HepG2 (cell line): ENCODE data around the gene MED13. TPM values are rescaled to one million over a fixed set of nuclear protein-coding genes. Genes with fewer than 3 reads are reported as not detected.

ENCODE experiments used
- ATAC-seq: fragments of 200-7000 bp; cut with Tn5 transposase; 3 replicates; pipeline ENCODE4 v1.9.1; 2020; ENCODE audit warnings: mild to moderate bottlenecking, moderate library complexity
- BruUV-seq: library from RNA; stranded (reverse); fragments of 400-500 nt; replicated peaks from 2 replicates; lab custom pipeline; 2021; lab: Mats Ljungman, UMichigan
- CTCF ChIA-PET: fragments of 300-600 bp; formaldehyde crosslinking; extraction: SDS; loops from one replicate; lab custom pipeline; 2021; ENCODE audit warnings: low total read pairs, inconsistent platforms, low intra/inter-chr PET ratio; lab: Yijun Ruan, JAX
- POLR2A ChIA-PET: fragments of 350-600 bp; sonication (Branson Sonifier 250); formaldehyde crosslinking; loops from one replicate; lab custom pipeline; 2020; ENCODE audit warnings: antibody characterized with exemption, inconsistent platforms; lab: Yijun Ruan, JAX
- DNase-seq: peaks from one replicate; pipeline ENCODE4 v3.0.0-alpha.2; 2015; ENCODE audit warnings: low spot score
- FAIRE-seq: peaks from 3 replicates; lab custom pipeline; 2011; peaks lifted over from hg19 to GRCh38; lab: Jason Lieb, UNC
- H2AFZ ChIP-seq: one replicate; pipeline ENCODE4 v1.6.1; 2011; ENCODE audit warnings: low read length, inconsistent platforms
- H3K27ac ChIP-seq: fragments of 300-600 bp; 3 replicates; pipeline ENCODE4 v1.8.0; 2011; ENCODE audit warnings: mixed run types, mild to moderate bottlenecking, mixed read lengths, low read length, inconsistent platforms; ENCODE audit not compliant: insufficient read depth; ENCODE audit errors: extremely low read length
- H3K27me3 ChIP-seq, 2 experiments: fragments of 200-600 bp in 1 of 2; 2 replicates in 1 of 2; 3 replicates in 1 of 2; pipeline versions ENCODE4 v1.6.0 to v1.8.0; 2011; ENCODE audit warnings: low read length in 2 of 2, mild to moderate bottlenecking in 2 of 2, moderate library complexity in 2 of 2, inconsistent platforms in 1 of 2; ENCODE audit not compliant: insufficient read depth in 2 of 2, control insufficient read depth in 1 of 2
- H3K36me3 ChIP-seq, 2 experiments: fragments of 200-600 bp in 1 of 2; replicated peaks in 1 of 2; 2 replicates in 1 of 2; 3 replicates in 1 of 2; pipeline versions ENCODE4 v1.5.1 to v1.8.0; 2011; ENCODE audit warnings: low read length in 2 of 2, inconsistent platforms in 1 of 2; ENCODE audit not compliant: insufficient read depth in 2 of 2, control insufficient read depth in 1 of 2
- H3K4me1 ChIP-seq: 2 replicates; pipeline ENCODE4 v1.5.1; 2012; ENCODE audit warnings: low read length, inconsistent platforms; ENCODE audit not compliant: insufficient read depth
- H3K4me2 ChIP-seq: 2 replicates; pipeline ENCODE4 v1.6.0; 2011; ENCODE audit warnings: low read depth, low read length, inconsistent platforms
- H3K4me3 ChIP-seq, 3 experiments: fragments of 200-600 bp in 1 of 3; sonication (generic), shearing (Covaris generic) in 1 of 3; replicated peaks in 1 of 3; 2 replicates each; pipeline ENCODE4 v1.5.1; 2011 to 2016; ENCODE audit warnings: low read length in 3 of 3, inconsistent platforms in 2 of 3, low read depth in 2 of 3, mild to moderate bottlenecking in 2 of 3, control low read depth in 1 of 3, mixed read lengths in 1 of 3; ENCODE audit not compliant: insufficient read depth in 1 of 3
- H3K79me2 ChIP-seq: one replicate; pipeline ENCODE4 v1.6.1; 2011; ENCODE audit warnings: low read length, inconsistent platforms; ENCODE audit not compliant: insufficient read depth
- H3K9ac ChIP-seq: 2 replicates; pipeline ENCODE4 v1.6.0; 2011; ENCODE audit warnings: mild to moderate bottlenecking, low read depth, low read length, inconsistent platforms; ENCODE audit not compliant: insufficient read depth
- H3K9me3 ChIP-seq: 2 replicates; pipeline ENCODE4 v1.5.1; 2012; ENCODE audit warnings: mild to moderate bottlenecking, low read length
- H4K20me1 ChIP-seq: 2 replicates; pipeline ENCODE4 v1.6.0; 2011; ENCODE audit warnings: inconsistent platforms, mild to moderate bottlenecking, low read length, moderate library complexity; ENCODE audit not compliant: insufficient read depth
- HNRNPL ChIP-seq: fragments of 200-400 bp; formaldehyde crosslinking; IDR thresholded peaks from 2 replicates; pipeline ENCODE4 v1.6.1; 2017; ENCODE audit warnings: mild to moderate bottlenecking, low read depth, low read length
- HNRNPUL1 ChIP-seq: fragments of 200-400 bp; formaldehyde crosslinking; IDR thresholded peaks from 2 replicates; pipeline ENCODE4 v1.6.1; 2017; ENCODE audit warnings: low read depth, mild to moderate bottlenecking, low read length, moderate library complexity
- KAT2B ChIP-seq: fragments of 150-350 bp; IDR thresholded peaks from 2 replicates; pipeline ENCODE4 v1.6.1; 2014; ENCODE audit warnings: low read depth, low read length, borderline replicate concordance
- MXD3 ChIP-seq: IDR thresholded peaks from 2 replicates; pipeline ENCODE4 v1.6.1; 2016; ENCODE audit warnings: mild to moderate bottlenecking, missing biosample characterization, missing genetic modification reagents
- MYC ChIP-seq: sonication (generic); formaldehyde crosslinking; IDR thresholded peaks from 2 replicates; pipeline ENCODE4 v1.9.0; 2021; ENCODE audit warnings: missing genetic modification reagents, borderline replicate concordance
- NKX3-1 ChIP-seq: sonication (generic); formaldehyde crosslinking; IDR thresholded peaks from 2 replicates; pipeline ENCODE4 v1.5.0; 2020; ENCODE audit warnings: missing genetic modification reagents
- PPARG ChIP-seq: conservative IDR thresholded peaks from 2 replicates; pipeline ENCODE4 v1.6.1; 2016; ENCODE audit warnings: missing biosample characterization, missing genetic modification reagents
- RAD21 ChIP-seq: fragments of 450-650 bp; formaldehyde crosslinking; IDR thresholded peaks from 2 replicates; pipeline ENCODE4 v1.5.0; 2020; ENCODE audit warnings: mild to moderate bottlenecking
- SUZ12 ChIP-seq: fragments of 150-350 bp; IDR thresholded peaks from 2 replicates; pipeline ENCODE4 v1.6.1; 2014; ENCODE audit warnings: low read depth, low read length
- ZGPAT ChIP-seq: IDR thresholded peaks from 2 replicates; pipeline ENCODE4 v1.6.1; 2016; ENCODE audit warnings: mild to moderate bottlenecking
- ZNF121 ChIP-seq: sonication (generic); formaldehyde crosslinking; IDR thresholded peaks from 2 replicates; pipeline ENCODE4 v1.5.0; 2020; ENCODE audit warnings: mild to moderate bottlenecking, missing genetic modification reagents
- ZNF207 ChIP-seq: fragments of 450-650 bp; IDR thresholded peaks from 2 replicates; pipeline ENCODE4 v1.6.1; 2016; ENCODE audit warnings: antibody characterized with exemption, borderline replicate concordance
- ZNF574 ChIP-seq: sonication (generic); formaldehyde crosslinking; IDR thresholded peaks from 2 replicates; pipeline ENCODE4 v1.4.0; 2020; ENCODE audit warnings: missing genetic modification reagents
- ZNF670 ChIP-seq: sonication (generic); formaldehyde crosslinking; IDR thresholded peaks from 2 replicates; pipeline ENCODE4 v1.8.0; 2022; ENCODE audit warnings: mild to moderate bottlenecking, missing genetic modification reagents, borderline replicate concordance
- ZNF724P ChIP-seq: sonication (generic); formaldehyde crosslinking; IDR thresholded peaks from 2 replicates; pipeline ENCODE4 v1.8.0; 2022; ENCODE audit warnings: missing genetic modification reagents, borderline replicate concordance
- ZNF878 ChIP-seq: sonication (generic); formaldehyde crosslinking; IDR thresholded peaks from 2 replicates; pipeline ENCODE4 v1.8.1; 2023; ENCODE audit warnings: mild to moderate bottlenecking, missing genetic modification reagents, moderate library complexity
- ZSCAN22 ChIP-seq: sonication (generic); formaldehyde crosslinking; IDR thresholded peaks from 2 replicates; pipeline ENCODE4 v1.4.0; 2020; ENCODE audit warnings: mild to moderate bottlenecking, missing genetic modification reagents
- WGBS: methylation state at CpG from one replicate; pipeline ENCODE4 v1.1.6; 2017; ENCODE audit warnings: low lambda C conversion rate; 5-methylcytosine and 5-hydroxymethylcytosine counted together
- in situ Hi-C: cut with HindIII; loops from 2 replicates; pipeline ENCODE4 v1.10.0; 2017; ENCODE audit warnings: low pct_unique_long_range_greater_than_20kb; ENCODE audit not compliant: extremely low pct_ligation_motif_present
- intact Hi-C: fragments of 100-400 bp; cut with micrococcal nuclease; formaldehyde crosslinking; loops from one replicate; pipeline ENCODE4 v1.10.0; 2022; ENCODE audit not compliant: unreplicated experiment
- polyA plus RNA-seq, 8 experiments: library from polyadenylated mRNA; depleted of rRNA in 3 of 8; stranded (reverse) in 7 of 8; unstranded in 1 of 8; fragments of >200 nt; fragmentation: Illumina TruSeq in 4 of 8; extraction: Trizol in 4 of 8; gene quantifications; 2 replicates each; pipeline versions ENCODE4 v1.2.1 to v1.2.3, GENCODE V29; 2011 to 2016; ENCODE audit warnings: low read depth in 4 of 8, missing spikeins in 1 of 8, mixed read lengths in 1 of 8; ENCODE audit not compliant: insufficient read depth in 1 of 8
- total RNA-seq, 5 experiments: library from RNA; depleted of rRNA; stranded (reverse); fragments of >200 nt; fragmentation: Illumina TruSeq; extraction: Trizol; gene quantifications; 2 replicates each; pipeline ENCODE4 v1.2.3, GENCODE V29; 2016; ENCODE audit warnings: low read depth in 1 of 5

Gene MED13
- total and polyA plus RNA-seq, 2 of the 13 experiments (the other 11 are each of a cell fraction or from before 2014, with no cell fraction given), result 27.4 to 69.1 TPM

GRCh38 chr17:61974115-61974514 is 91.0 kb downstream of the MED13 start:
- BruUV-seq, result no TSS peak
- peaks cover 2% of the 10 kb centered on the region for H3K79me2 ChIP-seq
- H4K20me1 ChIP-seq, result no peaks in the 10 kb centered on the region
- no peak overlapping the region for H2AFZ ChIP-seq
- no peaks in the 10 kb centered on the region for H3K9me3 ChIP-seq
- no peak overlapping the region for H3K9ac ChIP-seq
- no peak overlapping the region for H3K27ac ChIP-seq
- FAIRE-seq, result no peak
- no peak for DNase-seq
- intact Hi-C loops (no loop called here), in situ Hi-C loops (no loop called here)
- 98% methylated on average over 7 of the region's 7 CpGs for WGBS
- H3K36me3 ChIP-seq, result peaks cover 8 to 72% of the 10 kb centered on the region in 2 experiments
- CTCF ChIA-PET, result no interaction called here
- TF ChIP-seq ZNF878 (no peak), ZNF121 (CRISPR knock-in tag) (peak; percentile 75)
- no peak overlapping the region for H3K4me2 ChIP-seq
- POLR2A ChIA-PET, result no interaction called here
- H3K27me3 ChIP-seq, result no peaks in the 10 kb centered on the region
- no peak overlapping the region for H3K4me3 ChIP-seq
- H3K4me1 ChIP-seq, result no peaks in the 10 kb centered on the region
- no peak for ATAC-seq

- in situ Hi-C loops, result no loop called here
- POLR2A ChIA-PET, result no interaction called here
- peaks cover 9 to 68% of the 10 kb centered on the region in 2 experiments for H3K36me3 ChIP-seq
- TF ChIP-seq NKX3-1 (no peak), ZSCAN22 (CRISPR knock-in tag) (no peak), HNRNPL (no peak), ZNF207 (no peak), KAT2B (no peak), MYC (CRISPR knock-in tag) (no peak), HNRNPUL1 (no peak), MXD3 (CRISPR knock-in tag) (no peak), PPARG (CRISPR knock-in tag) (no peak), ZGPAT (no peak), ZNF724P (CRISPR knock-in tag) (no peak), ZNF574 (CRISPR knock-in tag) (no peak), SUZ12 (no peak), ZNF670 (CRISPR knock-in tag) (no peak), RAD21 (CRISPR knock-in tag) (no peak)
These were observed 92.8 kb downstream of the MED13 start for GRCh38 chr17:61972311-61972710.

More at GRCh38 chr17:61972311-61972710, 92.8 kb downstream of the MED13 start:
- BruUV-seq, result no TSS peak
- CTCF ChIA-PET, result no interaction called here
- Histone ChIP-seq H2AFZ (no peak overlapping the region), H3K27ac (no peak overlapping the region), H4K20me1 (no peaks in the 10 kb centered on the region), H3K79me2 (peaks cover 2% of the 10 kb centered on the region), H3K4me1 (no peaks in the 10 kb centered on the region), H3K4me2 (no peak overlapping the region), H3K9me3 (no peaks in the 10 kb centered on the region), H3K4me3 (no peak overlapping the region), H3K9ac (no peak overlapping the region), H3K27me3 (no peaks in the 10 kb centered on the region)
- no peak for FAIRE-seq
- no peak for ATAC-seq
- DNase-seq, result no peak
- intact Hi-C loops, result no loop called here
